Hematopoietic multipotent progenitor cell treated with erythropoietin and hydrocortisone succinate and interleukin-3 and kit ligand, for 15 days (in vitro differentiated cells): ENCODE results near the gene ILF3.

Experiments used
- DNase-seq: peaks from one replicate; pipeline ENCODE4 v3.0.0-alpha.2; 2015; ENCODE audit warnings: low spot score

The ILF3 gene

GRCh38 chr19:10730932-10731331 is 76.8 kb downstream of the ILF3 start:
- no peak for DNase-seq

- no peak for DNase-seq
Observed at GRCh38 chr19:10735741-10736140, 81.6 kb downstream of the ILF3 start.

GRCh38 chr19:10736189-10736588 is 82.0 kb downstream of the ILF3 start:
- DNase-seq = no peak

GRCh38 chr19:10736916-10737551 is 82.9 kb downstream of the ILF3 start:
- DNase-seq = no peak

GRCh38 chr19:10737722-10738121 is 83.6 kb downstream of the ILF3 start:
- DNase-seq = no peak

GRCh38 chr19:10740798-10741197 is 86.7 kb downstream of the ILF3 start:
- no peak for DNase-seq
